Spinal cord (tissue), 10 donors: ENCODE measurements around the gene ADARB2. TPM values are rescaled to one million over a fixed set of nuclear protein-coding genes. Genes with fewer than 3 reads are reported as not detected.

Experiments used
- DNase-seq, 6 donors: peaks; one replicate each; pipeline versions ENCODE4 v3.0.0 to v3.0.0-alpha.2; 2013 to 2015; ENCODE audit warnings: low spot score in 6 of 6, low read depth in 4 of 6
- H3K27ac ChIP-seq: one replicate; pipeline ENCODE4 v1.5.1; 2013; ENCODE audit warnings: low read depth, low read length, control low read depth
- H3K27me3 ChIP-seq: one replicate; pipeline ENCODE4 v1.6.1; 2013; ENCODE audit warnings: low read length; ENCODE audit not compliant: control insufficient read depth, insufficient read depth
- H3K36me3 ChIP-seq: one replicate; pipeline ENCODE4 v1.6.1; 2013; ENCODE audit warnings: low read length; ENCODE audit not compliant: control insufficient read depth, insufficient read depth
- H3K4me1 ChIP-seq: one replicate; pipeline ENCODE4 v1.6.1; 2013; ENCODE audit warnings: low read length; ENCODE audit not compliant: control insufficient read depth, insufficient read depth
- H3K4me3 ChIP-seq: one replicate; pipeline ENCODE4 v1.5.1; 2013; ENCODE audit warnings: low read depth, low read length, control low read depth
- H3K9me3 ChIP-seq: one replicate; pipeline ENCODE4 v1.6.1; 2013; ENCODE audit warnings: low read length; ENCODE audit not compliant: control insufficient read depth, insufficient read depth
- WGBS: methylation state at CpG from one replicate; pipeline ENCODE4 v1.1.5; 2013; ENCODE audit warnings: missing lambda C conversion rate; ENCODE audit not compliant: insufficient coverage; 5-methylcytosine and 5-hydroxymethylcytosine counted together
- polyA plus RNA-seq, 2 donors: library from polyadenylated mRNA; unstranded; fragments of 120-200 nt; gene quantifications; one replicate each; pipeline ENCODE4 v1.2.1, GENCODE V29; 2013; ENCODE audit not compliant: insufficient read length in 2 of 2
- total RNA-seq, 2 donors: library from RNA; depleted of rRNA in 1 of 2; stranded (reverse); fragments of 120-200 nt in 1 of 2; fragments of >200 nt in 1 of 2; gene quantifications; one replicate each; pipeline versions ENCODE4 v1.2.3 to v1.2.4, GENCODE V29; 2013 to 2014
- donor health status: healthy.

ADARB2 gene
- total and polyA plus RNA-seq, 4 donors: 4.1 to 11.2 (median 8.3) TPM

DNA sequence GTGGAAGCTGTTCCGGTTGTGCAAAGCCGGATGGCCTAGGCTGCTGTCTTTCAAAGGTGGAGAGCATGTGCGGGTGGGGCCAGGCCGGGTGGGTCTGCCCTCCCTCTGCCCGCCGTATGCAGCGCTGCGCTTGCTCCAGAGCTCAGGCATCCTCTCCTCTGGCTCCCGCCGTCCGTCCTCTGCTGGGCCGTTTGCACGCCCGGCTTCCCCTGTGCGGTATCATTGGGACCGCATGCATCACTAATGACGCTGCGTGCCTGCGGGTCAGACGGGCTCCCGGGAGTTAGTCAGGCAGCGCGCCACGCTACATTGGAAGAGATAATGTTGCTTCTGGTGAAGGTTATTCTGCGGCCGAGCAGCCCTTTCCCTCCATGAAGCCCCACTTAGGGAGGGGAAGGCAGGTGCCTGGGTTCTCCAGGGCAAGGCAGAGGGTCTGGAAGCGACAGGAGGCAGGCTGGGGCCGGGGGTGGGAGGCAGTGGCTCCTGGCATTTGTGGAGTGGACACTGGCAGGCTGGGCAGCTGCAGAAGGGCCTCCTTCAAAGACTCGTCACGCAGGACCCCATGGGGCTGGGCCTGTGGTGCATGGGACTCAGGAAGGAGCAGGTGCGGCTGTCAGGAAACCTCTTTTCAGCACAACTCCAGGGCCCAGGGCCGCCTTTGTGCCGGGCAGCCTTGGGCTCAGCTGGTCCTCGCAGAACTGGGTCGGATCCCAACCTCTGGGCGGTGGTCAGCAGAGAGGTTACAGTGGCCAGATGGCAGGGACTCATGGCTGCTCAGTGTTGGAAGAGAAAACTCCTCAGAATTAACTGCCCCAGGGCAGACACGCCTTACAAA, 362.6 kb downstream of the ADARB2 start:
- peak in 1 of 6 donors; percentile 72 for DNase-seq
- Histone ChIP-seq H3K4me3 (no peak overlapping the region), H3K9me3 (no peaks in the 10 kb centered on the region), H3K27me3 (peaks cover 3% of the 10 kb centered on the region), H3K4me1 (peaks cover 27% of the 10 kb centered on the region), H3K36me3 (peaks cover 9% of the 10 kb centered on the region), H3K27ac (no peak overlapping the region)
- WGBS: 47% methylated on average over 35 of the region's 37 CpGs

DNA sequence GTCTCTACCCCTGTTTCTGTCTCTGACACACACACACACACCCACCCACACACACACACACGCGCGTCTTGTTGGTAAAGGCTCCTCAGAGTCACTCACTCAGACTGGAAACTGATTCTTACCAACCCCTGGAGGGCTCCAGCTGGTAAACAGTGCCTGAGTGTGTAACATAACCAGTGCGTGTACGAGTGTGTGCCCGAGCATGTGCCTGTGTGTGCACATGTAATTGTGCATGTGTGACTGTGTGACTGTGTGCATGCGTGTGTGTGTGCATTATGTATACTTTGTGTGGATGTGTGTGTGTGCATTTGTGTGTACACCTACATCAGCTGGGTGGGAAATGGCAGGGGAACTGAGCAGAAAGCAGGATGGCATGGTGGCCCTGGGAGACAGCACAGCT, 364.0 kb downstream of the ADARB2 start:
- no peak overlapping the region for H3K27ac ChIP-seq
- no peaks in the 10 kb centered on the region for H3K9me3 ChIP-seq
- DNase-seq: no peak
- H3K4me3 ChIP-seq: no peak overlapping the region
- 84% methylated on average over 7 of the region's 7 CpGs for WGBS
- peaks cover 9% of the 10 kb centered on the region for H3K36me3 ChIP-seq
- peaks cover 3% of the 10 kb centered on the region for H3K27me3 ChIP-seq
- peaks cover 33% of the 10 kb centered on the region for H3K4me1 ChIP-seq

GRCh38 chr10:1372212-1372611, 365.1 kb downstream of the ADARB2 start:
- H3K36me3 ChIP-seq: peaks cover 9% of the 10 kb centered on the region
- no peak for DNase-seq
- no CpG with 5 or more reads among the region's 4 CpGs for WGBS
- H3K27ac ChIP-seq: no peak overlapping the region
- no peaks in the 10 kb centered on the region for H3K9me3 ChIP-seq
- H3K4me1 ChIP-seq: peaks cover 27% of the 10 kb centered on the region
- H3K4me3 ChIP-seq: no peak overlapping the region
- H3K27me3 ChIP-seq: no peaks in the 10 kb centered on the region

DNA sequence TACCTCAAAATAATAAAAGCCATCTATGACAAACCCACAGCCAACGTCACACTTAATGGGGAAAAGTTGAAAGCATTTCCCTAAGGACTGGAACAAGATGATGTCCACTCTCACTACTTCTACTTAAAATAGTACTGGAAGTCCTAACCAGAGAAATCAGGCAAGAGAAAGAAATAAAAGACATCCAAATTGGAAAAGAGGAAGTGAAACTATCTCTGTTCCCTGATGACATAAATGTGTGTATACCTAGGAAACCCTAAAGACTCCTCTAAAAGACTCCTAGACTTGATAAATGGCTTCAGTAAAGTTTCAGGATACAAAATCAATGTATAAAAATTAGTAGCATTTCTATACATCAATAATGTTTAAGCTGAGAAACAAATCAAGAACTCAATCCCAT, 367.0 kb downstream of the ADARB2 start:
- Histone ChIP-seq H3K36me3 (peaks cover 4% of the 10 kb centered on the region), H3K27ac (no peak overlapping the region), H3K4me3 (no peak overlapping the region), H3K4me1 (peaks cover 22% of the 10 kb centered on the region), H3K9me3 (no peaks in the 10 kb centered on the region), H3K27me3 (no peaks in the 10 kb centered on the region)
- DNase-seq: no peak
- no CpG with 5 or more reads among the region's 1 CpG for WGBS

GRCh38 chr10:1369665-1370064, 367.7 kb downstream of the ADARB2 start:
- WGBS: 71% methylated on average over 6 of the region's 7 CpGs
- H3K9me3 ChIP-seq: no peaks in the 10 kb centered on the region
- no peak overlapping the region for H3K4me3 ChIP-seq
- H3K4me1 ChIP-seq: peaks cover 17% of the 10 kb centered on the region
- H3K36me3 ChIP-seq: peaks cover 2% of the 10 kb centered on the region
- DNase-seq: no peak
- H3K27me3 ChIP-seq: no peaks in the 10 kb centered on the region
- H3K27ac ChIP-seq: no peak overlapping the region

GRCh38 chr10:1369197-1369596, 368.1 kb downstream of the ADARB2 start:
- H3K4me3 ChIP-seq: no peak overlapping the region
- H3K27me3 ChIP-seq: no peaks in the 10 kb centered on the region
- H3K36me3 ChIP-seq: no peaks in the 10 kb centered on the region
- H3K27ac ChIP-seq: no peak overlapping the region
- H3K9me3 ChIP-seq: no peaks in the 10 kb centered on the region
- no peak for DNase-seq
- H3K4me1 ChIP-seq: peaks cover 13% of the 10 kb centered on the region
- WGBS: 49% methylated on average over 2 of the region's 7 CpGs

- Histone ChIP-seq H3K9me3 (no peaks in the 10 kb centered on the region), H3K27me3 (no peaks in the 10 kb centered on the region), H3K4me1 (peaks cover 12% of the 10 kb centered on the region), H3K36me3 (no peaks in the 10 kb centered on the region), H3K4me3 (no peak overlapping the region), H3K27ac (no peak overlapping the region)
- DNase-seq: peak in 2 of 6 donors; percentile 57 to 82
- WGBS: 20% methylated on average over 7 of the region's 14 CpGs
Measured at GRCh38 chr10:1368842-1369171, 368.5 kb downstream of the ADARB2 start.

DNA sequence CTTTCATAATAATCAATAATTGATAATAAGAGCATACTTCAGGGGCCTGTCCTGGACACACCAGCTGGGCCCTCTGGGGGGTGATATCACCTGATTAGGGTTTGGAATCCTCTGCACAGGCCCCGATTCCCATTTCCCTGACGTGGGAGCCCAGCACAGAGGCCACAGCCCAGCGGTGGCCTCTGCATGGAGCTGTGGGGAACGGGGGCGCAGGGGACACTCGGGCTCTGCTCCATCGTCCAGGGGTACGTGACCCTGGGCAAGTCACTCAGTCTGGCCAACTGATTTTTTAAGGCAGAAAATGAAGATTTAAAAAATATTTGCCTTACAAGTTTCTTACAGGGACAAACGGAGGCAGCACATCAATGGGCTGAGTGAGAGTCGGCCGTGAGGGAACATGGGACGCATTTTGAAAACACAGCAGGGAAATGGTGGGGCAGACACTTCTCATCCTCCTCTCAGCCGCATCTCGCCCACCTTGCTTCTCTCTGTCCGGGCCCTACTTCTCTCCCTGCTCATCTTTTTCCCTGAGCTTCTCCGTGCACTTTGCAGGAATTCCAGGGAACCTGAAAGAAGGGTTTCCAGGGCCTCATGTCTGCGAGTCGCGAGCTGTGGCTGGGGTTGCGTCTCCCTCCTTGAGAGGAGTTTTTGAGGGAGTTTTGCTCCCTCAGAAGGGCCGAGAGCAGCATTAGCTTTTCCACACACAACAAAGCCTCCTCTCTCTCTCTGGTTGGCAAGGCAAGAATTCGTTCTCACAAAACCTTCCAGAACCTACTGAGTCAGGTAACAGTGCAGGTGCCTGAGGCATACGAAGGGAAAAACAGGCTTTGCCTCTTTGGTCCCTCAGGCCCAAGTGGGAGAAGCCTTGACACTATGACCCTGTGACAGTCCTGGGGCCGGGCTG, 369.1 kb downstream of the ADARB2 start:
- Histone ChIP-seq H3K4me1 (peaks cover 12% of the 10 kb centered on the region), H3K4me3 (no peak overlapping the region), H3K27ac (no peak overlapping the region), H3K36me3 (peaks cover 3% of the 10 kb centered on the region), H3K9me3 (no peaks in the 10 kb centered on the region), H3K27me3 (no peaks in the 10 kb centered on the region)
- 77% methylated on average over 20 of the region's 24 CpGs for WGBS
- peak in 1 of 6 donors; percentile 61 for DNase-seq

DNA sequence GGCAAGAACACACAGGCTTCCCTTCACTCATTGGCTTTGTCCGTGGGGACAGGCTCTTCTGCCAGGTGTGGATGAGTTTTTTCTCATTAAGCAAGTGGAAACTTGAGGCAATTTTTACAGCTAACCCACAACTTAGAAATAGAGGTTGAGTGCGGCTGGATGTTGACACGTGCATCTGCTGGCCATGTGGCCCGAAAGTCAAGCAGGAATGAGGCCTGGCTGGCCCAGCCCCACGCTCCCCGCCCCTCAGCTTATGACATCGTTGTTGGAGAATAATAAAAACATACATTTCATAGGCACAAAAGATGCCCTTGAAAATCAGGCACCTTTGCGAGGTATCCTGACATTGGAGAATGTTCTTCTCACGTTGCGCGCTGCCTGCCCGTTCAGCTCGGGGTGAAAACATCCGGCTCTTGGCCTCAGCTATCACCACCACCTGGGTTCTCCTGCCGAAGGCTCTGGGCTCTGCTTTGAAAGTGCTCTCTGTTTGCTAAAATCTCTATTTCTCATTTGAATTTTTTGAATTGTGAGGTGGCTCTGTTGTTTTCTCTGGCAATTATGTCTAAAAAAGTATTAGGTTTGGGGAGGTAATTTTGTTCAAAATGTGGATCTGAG, 370.4 kb downstream of the ADARB2 start:
- no peak for DNase-seq
- Histone ChIP-seq H3K27me3 (no peaks in the 10 kb centered on the region), H3K4me3 (no peak overlapping the region), H3K9me3 (no peaks in the 10 kb centered on the region), H3K36me3 (peaks cover 8% of the 10 kb centered on the region), H3K27ac (no peak overlapping the region), H3K4me1 (peaks cover 12% of the 10 kb centered on the region)
- 97% methylated on average over 6 of the region's 15 CpGs for WGBS
